ENCODE measurements around the gene CACUL1.

Gene CACUL1

DNA sequence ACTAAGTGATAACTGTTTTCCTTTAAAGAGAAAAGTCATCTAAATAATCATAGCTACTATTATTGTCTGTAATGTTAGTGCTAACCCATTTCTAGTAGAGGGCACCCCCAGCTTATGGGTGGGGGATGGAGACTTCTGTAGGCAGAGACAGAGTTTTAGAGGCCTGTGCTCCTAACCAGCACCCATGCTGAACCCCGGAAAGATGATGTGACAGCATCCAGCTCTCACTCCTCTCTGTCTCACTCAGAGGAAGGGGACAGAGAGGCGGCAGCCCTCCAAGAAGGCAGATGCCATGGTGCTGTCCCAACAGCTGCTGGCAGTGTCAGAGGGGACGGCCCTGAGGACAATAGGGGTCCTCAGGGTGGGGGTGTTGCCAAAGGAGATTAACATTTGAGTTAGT, 84.9 kb downstream of the CACUL1 start:
- H3K9me3 ChIP-seq, result no peaks in the 10 kb centered on the region
- TF ChIP-seq, protein P1, sequence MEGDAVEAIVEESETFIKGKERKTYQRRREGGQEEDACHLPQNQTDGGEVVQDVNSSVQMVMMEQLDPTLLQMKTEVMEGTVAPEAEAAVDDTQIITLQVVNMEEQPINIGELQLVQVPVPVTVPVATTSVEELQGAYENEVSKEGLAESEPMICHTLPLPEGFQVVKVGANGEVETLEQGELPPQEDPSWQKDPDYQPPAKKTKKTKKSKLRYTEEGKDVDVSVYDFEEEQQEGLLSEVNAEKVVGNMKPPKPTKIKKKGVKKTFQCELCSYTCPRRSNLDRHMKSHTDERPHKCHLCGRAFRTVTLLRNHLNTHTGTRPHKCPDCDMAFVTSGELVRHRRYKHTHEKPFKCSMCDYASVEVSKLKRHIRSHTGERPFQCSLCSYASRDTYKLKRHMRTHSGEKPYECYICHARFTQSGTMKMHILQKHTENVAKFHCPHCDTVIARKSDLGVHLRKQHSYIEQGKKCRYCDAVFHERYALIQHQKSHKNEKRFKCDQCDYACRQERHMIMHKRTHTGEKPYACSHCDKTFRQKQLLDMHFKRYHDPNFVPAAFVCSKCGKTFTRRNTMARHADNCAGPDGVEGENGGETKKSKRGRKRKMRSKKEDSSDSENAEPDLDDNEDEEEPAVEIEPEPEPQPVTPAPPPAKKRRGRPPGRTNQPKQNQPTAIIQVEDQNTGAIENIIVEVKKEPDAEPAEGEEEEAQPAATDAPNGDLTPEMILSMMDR (IDR thresholded peaks at IDR 0.05), result no peak
- no peak overlapping the region for H3K27ac ChIP-seq
- H3K27me3 ChIP-seq, result peaks cover 45% of the 10 kb centered on the region
- no peak overlapping the region for H3K4me3 ChIP-seq (ENCODE audit: low read depth in 1 of 2, low read length in 1 of 2)
- no peaks in the 10 kb centered on the region for H3K4me1 ChIP-seq (ENCODE audit: control insufficient read depth in 1 of 2, insufficient read depth in 1 of 2, low read depth in 1 of 2, low read length in 1 of 2)
- H3K36me3 ChIP-seq, result peaks cover 23% of the 10 kb centered on the region

DNA sequence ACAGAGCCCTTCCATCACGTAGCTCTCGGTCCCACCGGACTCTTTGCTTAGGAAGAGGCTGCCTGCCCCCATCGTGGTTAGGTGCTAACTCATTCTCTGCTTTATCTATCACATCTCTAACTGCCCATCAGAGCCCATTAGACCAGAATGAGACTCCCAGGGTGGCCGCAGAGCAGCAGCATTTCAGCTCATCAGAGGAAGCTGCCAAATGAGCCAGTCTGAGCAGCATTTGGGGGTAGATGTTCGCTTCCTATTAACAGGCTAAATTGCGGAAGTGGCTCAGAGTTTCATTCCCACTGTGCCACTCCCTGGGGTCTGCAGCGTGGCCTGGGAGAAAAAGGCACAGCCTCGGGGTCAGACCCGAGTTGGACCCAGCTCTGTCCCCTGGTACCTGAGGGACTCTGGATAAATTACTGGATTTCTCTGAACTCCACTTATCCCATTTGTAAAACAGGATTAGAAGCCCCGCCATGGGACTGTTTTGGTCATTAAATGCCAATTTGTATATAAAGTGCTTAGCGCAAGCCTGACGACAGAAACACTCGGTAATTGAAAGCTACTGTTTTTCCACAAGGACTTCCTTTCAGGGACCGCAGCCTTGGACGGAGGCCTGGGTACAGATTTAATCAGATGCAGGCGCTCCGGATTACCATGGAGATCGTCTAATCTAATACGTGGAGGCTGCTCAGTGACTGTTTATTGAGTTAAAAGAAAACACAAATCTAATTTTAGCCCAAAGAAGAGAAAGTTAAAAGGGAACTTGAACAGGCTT, 85.6 kb downstream of the CACUL1 start:
- H3K27ac ChIP-seq, result no peak overlapping the region
- H3K36me3 ChIP-seq, result peaks cover 18% of the 10 kb centered on the region
- H3K9me3 ChIP-seq, result no peaks in the 10 kb centered on the region
- peaks cover 51% of the 10 kb centered on the region for H3K27me3 ChIP-seq
- H3K4me1 ChIP-seq (ENCODE audit: control insufficient read depth in 1 of 2, insufficient read depth in 1 of 2, low read depth in 1 of 2, low read length in 1 of 2), result no peaks in the 10 kb centered on the region
- TF ChIP-seq, protein P1 (IDR thresholded peaks at IDR 0.05), result no peak
- no peak overlapping the region for H3K4me3 ChIP-seq (ENCODE audit: low read depth in 1 of 2, low read length in 1 of 2)

DNA sequence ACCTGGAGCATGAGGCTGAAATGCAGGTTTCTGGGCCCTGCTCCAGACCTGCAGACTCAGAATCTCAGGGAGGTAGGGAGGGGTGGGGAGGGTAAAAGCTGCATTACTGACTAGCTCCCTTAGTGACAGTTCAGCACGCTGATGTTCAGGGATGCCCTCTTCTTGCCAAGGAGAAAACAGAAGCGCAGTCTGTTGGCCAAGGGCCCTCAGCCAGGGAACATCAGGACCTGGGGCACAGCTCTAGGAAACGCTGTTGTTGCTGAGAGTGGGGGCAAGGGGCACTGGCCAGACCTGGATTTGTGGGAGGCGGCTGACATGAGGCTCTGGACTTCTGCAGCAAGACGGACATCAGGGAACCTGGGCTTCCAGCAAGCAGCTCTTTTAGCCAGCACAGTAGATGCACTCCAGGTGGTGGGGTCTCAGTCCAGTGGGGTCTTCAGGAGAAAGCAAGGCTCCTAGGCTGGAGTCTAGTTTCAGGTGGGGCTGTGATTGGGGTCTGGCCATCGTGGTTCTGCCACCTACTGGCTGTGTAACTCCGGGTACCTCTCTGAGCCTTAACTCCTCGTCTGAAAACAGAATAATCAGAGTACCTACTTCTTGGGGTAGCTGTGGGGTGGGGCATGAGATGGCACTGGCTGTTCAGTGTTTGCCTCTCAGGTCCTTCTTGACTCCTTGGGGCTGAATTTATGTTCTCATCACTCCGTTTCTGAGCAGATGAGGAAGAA, 86.4 kb downstream of the CACUL1 start:
- H3K27me3 ChIP-seq, result peaks cover 58% of the 10 kb centered on the region
- no peaks in the 10 kb centered on the region for H3K4me1 ChIP-seq (ENCODE audit: control insufficient read depth in 1 of 2, insufficient read depth in 1 of 2, low read depth in 1 of 2, low read length in 1 of 2)
- H3K27ac ChIP-seq, result no peak overlapping the region
- H3K4me3 ChIP-seq (ENCODE audit: low read depth in 1 of 2, low read length in 1 of 2), result no peak overlapping the region
- no peaks in the 10 kb centered on the region for H3K9me3 ChIP-seq
- TF ChIP-seq, protein P1 (IDR thresholded peaks at IDR 0.05), result no peak
- peaks cover 10% of the 10 kb centered on the region for H3K36me3 ChIP-seq

DNA sequence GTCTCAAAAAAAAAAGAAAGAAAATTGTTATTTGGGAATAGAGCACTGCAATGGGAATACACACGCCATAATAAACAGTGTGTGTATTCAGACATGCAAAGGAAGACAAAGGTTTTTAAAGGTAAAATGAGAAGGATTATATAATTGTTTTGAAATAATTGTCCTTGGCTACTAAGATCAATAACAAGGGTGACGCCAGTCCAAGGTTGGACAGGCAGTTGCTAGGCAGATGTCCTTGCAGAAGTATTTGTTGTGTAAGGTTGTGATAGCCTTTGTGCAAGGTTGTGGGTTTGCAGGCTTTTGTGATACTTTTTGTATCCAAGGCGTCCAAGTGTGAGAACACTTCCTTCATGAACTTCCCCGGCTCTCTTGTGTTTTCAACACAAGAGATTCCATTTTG, 87.0 kb downstream of the CACUL1 start:
- no peaks in the 10 kb centered on the region for H3K9me3 ChIP-seq
- no peaks in the 10 kb centered on the region for H3K4me1 ChIP-seq (ENCODE audit: control insufficient read depth in 1 of 2, insufficient read depth in 1 of 2, low read depth in 1 of 2, low read length in 1 of 2)
- no peak overlapping the region for H3K4me3 ChIP-seq (ENCODE audit: low read depth in 1 of 2, low read length in 1 of 2)
- peaks cover 3% of the 10 kb centered on the region for H3K36me3 ChIP-seq
- H3K27ac ChIP-seq, result no peak overlapping the region
- peaks cover 64% of the 10 kb centered on the region for H3K27me3 ChIP-seq
- TF ChIP-seq, protein P1 (IDR thresholded peaks at IDR 0.05), result no peak

- no peaks in the 10 kb centered on the region for H3K9me3 ChIP-seq
- peaks cover 71% of the 10 kb centered on the region for H3K27me3 ChIP-seq
- no peaks in the 10 kb centered on the region for H3K36me3 ChIP-seq
- no peak overlapping the region for H3K4me3 ChIP-seq (ENCODE audit: low read depth in 1 of 2, low read length in 1 of 2)
- H3K27ac ChIP-seq, result no peak overlapping the region
- H3K4me1 ChIP-seq (ENCODE audit: control insufficient read depth in 1 of 2, insufficient read depth in 1 of 2, low read depth in 1 of 2, low read length in 1 of 2), result no peaks in the 10 kb centered on the region
- TF ChIP-seq, protein P1 (IDR thresholded peaks at IDR 0.05), result no peak
Measured at GRCh38 chr10:118666350-118666749, 88.4 kb downstream of the CACUL1 start.

Measured in neutrophil (primary cell).